HepG2 (cell line): ENCODE measurements around the gene ZNF765. TPM values are rescaled to one million over a fixed set of nuclear protein-coding genes. Genes with fewer than 3 reads are reported as not detected.

Experiments
- ATAC-seq: fragments of 200-7000 bp; cut with Tn5 transposase; 3 replicates; pipeline ENCODE4 v1.9.1; 2020; ENCODE audit warnings: mild to moderate bottlenecking, moderate library complexity
- BruUV-seq: library from RNA; stranded (reverse); fragments of 400-500 nt; replicated peaks from 2 replicates; lab custom pipeline; 2021; lab: Mats Ljungman, UMichigan
- CTCF ChIA-PET: fragments of 300-600 bp; formaldehyde crosslinking; extraction: SDS; loops from one replicate; lab custom pipeline; 2021; ENCODE audit warnings: low total read pairs, inconsistent platforms, low intra/inter-chr PET ratio; lab: Yijun Ruan, JAX
- POLR2A ChIA-PET: fragments of 350-600 bp; sonication (Branson Sonifier 250); formaldehyde crosslinking; loops from one replicate; lab custom pipeline; 2020; ENCODE audit warnings: antibody characterized with exemption, inconsistent platforms; lab: Yijun Ruan, JAX
- DNase-seq: peaks from one replicate; pipeline ENCODE4 v3.0.0-alpha.2; 2015; ENCODE audit warnings: low spot score
- FAIRE-seq: peaks from 3 replicates; lab custom pipeline; 2011; peaks lifted over from hg19 to GRCh38; lab: Jason Lieb, UNC
- H2AFZ ChIP-seq: one replicate; pipeline ENCODE4 v1.6.1; 2011; ENCODE audit warnings: low read length, inconsistent platforms
- H3K27ac ChIP-seq: fragments of 300-600 bp; 3 replicates; pipeline ENCODE4 v1.8.0; 2011; ENCODE audit warnings: mixed run types, mild to moderate bottlenecking, mixed read lengths, low read length, inconsistent platforms; ENCODE audit not compliant: insufficient read depth; ENCODE audit errors: extremely low read length
- H3K27me3 ChIP-seq, 2 experiments: fragments of 200-600 bp in 1 of 2; 2 replicates in 1 of 2; 3 replicates in 1 of 2; pipeline versions ENCODE4 v1.6.0 to v1.8.0; 2011; ENCODE audit warnings: low read length in 2 of 2, mild to moderate bottlenecking in 2 of 2, moderate library complexity in 2 of 2, inconsistent platforms in 1 of 2; ENCODE audit not compliant: insufficient read depth in 2 of 2, control insufficient read depth in 1 of 2
- H3K36me3 ChIP-seq, 2 experiments: fragments of 200-600 bp in 1 of 2; replicated peaks in 1 of 2; 2 replicates in 1 of 2; 3 replicates in 1 of 2; pipeline versions ENCODE4 v1.5.1 to v1.8.0; 2011; ENCODE audit warnings: low read length in 2 of 2, inconsistent platforms in 1 of 2; ENCODE audit not compliant: insufficient read depth in 2 of 2, control insufficient read depth in 1 of 2
- H3K4me1 ChIP-seq: 2 replicates; pipeline ENCODE4 v1.5.1; 2012; ENCODE audit warnings: low read length, inconsistent platforms; ENCODE audit not compliant: insufficient read depth
- H3K4me2 ChIP-seq: 2 replicates; pipeline ENCODE4 v1.6.0; 2011; ENCODE audit warnings: low read depth, low read length, inconsistent platforms
- H3K4me3 ChIP-seq, 3 experiments: fragments of 200-600 bp in 1 of 3; sonication (generic), shearing (Covaris generic) in 1 of 3; replicated peaks in 1 of 3; 2 replicates each; pipeline ENCODE4 v1.5.1; 2011 to 2016; ENCODE audit warnings: low read length in 3 of 3, inconsistent platforms in 2 of 3, low read depth in 2 of 3, mild to moderate bottlenecking in 2 of 3, control low read depth in 1 of 3, mixed read lengths in 1 of 3; ENCODE audit not compliant: insufficient read depth in 1 of 3
- H3K79me2 ChIP-seq: one replicate; pipeline ENCODE4 v1.6.1; 2011; ENCODE audit warnings: low read length, inconsistent platforms; ENCODE audit not compliant: insufficient read depth
- H3K9ac ChIP-seq: 2 replicates; pipeline ENCODE4 v1.6.0; 2011; ENCODE audit warnings: mild to moderate bottlenecking, low read depth, low read length, inconsistent platforms; ENCODE audit not compliant: insufficient read depth
- H3K9me3 ChIP-seq: 2 replicates; pipeline ENCODE4 v1.5.1; 2012; ENCODE audit warnings: mild to moderate bottlenecking, low read length
- H4K20me1 ChIP-seq: 2 replicates; pipeline ENCODE4 v1.6.0; 2011; ENCODE audit warnings: inconsistent platforms, mild to moderate bottlenecking, low read length, moderate library complexity; ENCODE audit not compliant: insufficient read depth
- AKNA ChIP-seq: sonication (generic); formaldehyde crosslinking; IDR thresholded peaks from 2 replicates; pipeline ENCODE4 v1.4.0; 2020; ENCODE audit warnings: missing genetic modification reagents, borderline replicate concordance
- CBX2 ChIP-seq, 2 experiments: fragments of 200-600 bp in 1 of 2; sonication (generic); formaldehyde crosslinking in 1 of 2; IDR thresholded peaks; 2 replicates each; pipeline versions ENCODE4 v1.7.0 to v1.8.1; 2018 to 2022; ENCODE audit warnings: low read depth in 2 of 2, low read length in 1 of 2, mild to moderate bottlenecking in 1 of 2, missing genetic modification reagents in 1 of 2
- GTF3A ChIP-seq: sonication (generic); formaldehyde crosslinking; conservative IDR thresholded peaks from 2 replicates; pipeline ENCODE4 v1.4.0; 2020; ENCODE audit warnings: mild to moderate bottlenecking, missing genetic modification reagents
- NBN ChIP-seq: fragments of 450-650 bp; conservative IDR thresholded peaks from 2 replicates; pipeline ENCODE4 v1.6.1; 2017
- NCOR1 ChIP-seq: fragments of 200-600 bp; sonication (generic); IDR thresholded peaks from 2 replicates; pipeline ENCODE4 v1.7.0; 2017; ENCODE audit warnings: antibody characterized with exemption, low read length, borderline replicate concordance
- PHF8 ChIP-seq: sonication (generic); formaldehyde crosslinking; IDR thresholded peaks from 2 replicates; pipeline ENCODE4 v1.5.0; 2020; ENCODE audit warnings: missing genetic modification reagents
- PLRG1 ChIP-seq: fragments of 450-650 bp; conservative IDR thresholded peaks from 2 replicates; pipeline ENCODE4 v1.6.1; 2016
- PRDM10 ChIP-seq: sonication (generic); formaldehyde crosslinking; IDR thresholded peaks from 2 replicates; pipeline ENCODE4 v1.4.0; 2020; ENCODE audit warnings: low read depth, missing genetic modification reagents
- ZNF136 ChIP-seq: sonication (generic); formaldehyde crosslinking; IDR thresholded peaks from 2 replicates; pipeline ENCODE4 v1.8.1; 2022; ENCODE audit warnings: low read depth, mild to moderate bottlenecking, moderate library complexity, missing genetic modification reagents
- ZNF350 ChIP-seq: sonication (generic); formaldehyde crosslinking; IDR thresholded peaks from 2 replicates; pipeline ENCODE4 v1.4.0; 2020; ENCODE audit warnings: mild to moderate bottlenecking, low read depth, missing genetic modification reagents, borderline replicate concordance
- WGBS: methylation state at CpG from one replicate; pipeline ENCODE4 v1.1.6; 2017; ENCODE audit warnings: low lambda C conversion rate; 5-methylcytosine and 5-hydroxymethylcytosine counted together
- in situ Hi-C: cut with HindIII; loops from 2 replicates; pipeline ENCODE4 v1.10.0; 2017; ENCODE audit warnings: low pct_unique_long_range_greater_than_20kb; ENCODE audit not compliant: extremely low pct_ligation_motif_present
- intact Hi-C: fragments of 100-400 bp; cut with micrococcal nuclease; formaldehyde crosslinking; loops from one replicate; pipeline ENCODE4 v1.10.0; 2022; ENCODE audit not compliant: unreplicated experiment
- polyA plus RNA-seq, 8 experiments: library from polyadenylated mRNA; depleted of rRNA in 3 of 8; stranded (reverse) in 7 of 8; unstranded in 1 of 8; fragments of >200 nt; fragmentation: Illumina TruSeq in 4 of 8; extraction: Trizol in 4 of 8; gene quantifications; 2 replicates each; pipeline versions ENCODE4 v1.2.1 to v1.2.3, GENCODE V29; 2011 to 2016; ENCODE audit warnings: low read depth in 4 of 8, missing spikeins in 1 of 8, mixed read lengths in 1 of 8; ENCODE audit not compliant: insufficient read depth in 1 of 8
- total RNA-seq, 5 experiments: library from RNA; depleted of rRNA; stranded (reverse); fragments of >200 nt; fragmentation: Illumina TruSeq; extraction: Trizol; gene quantifications; 2 replicates each; pipeline ENCODE4 v1.2.3, GENCODE V29; 2016; ENCODE audit warnings: low read depth in 1 of 5

ZNF765 gene
- total and polyA plus RNA-seq, 2 of the 13 experiments (the other 11 are each of a cell fraction or from before 2014, with no cell fraction given), result 5.0 to 14.5 TPM

- TF ChIP-seq PRDM10 (CRISPR knock-in tag) (peak; percentile 69), ZNF350 (CRISPR knock-in tag) (0 out of 2 replicates have a peak, but pooled peaks have one; percentile 22), PLRG1 (no peak), NBN (no peak), ZNF136 (CRISPR knock-in tag) (no peak)
Observed at GRCh38 chr19:53394974-53395839, at the start of gene ZNF765 (continued).

- CTCF ChIA-PET, result no interaction called here
- in situ Hi-C loops, result no loop called here
- Histone ChIP-seq H4K20me1 (no peaks in the 10 kb centered on the region), H3K9me3 (peaks cover 78% of the 10 kb centered on the region), H3K9ac (no peak overlapping the region), H3K79me2 (no peaks in the 10 kb centered on the region), H3K27me3 (no peaks in the 10 kb centered on the region), H3K36me3 (peaks cover 5 to 23% of the 10 kb centered on the region in 2 experiments), H3K4me3 (no peak overlapping the region), H3K27ac (no peak overlapping the region), H2AFZ (no peak overlapping the region), H3K4me2 (no peak overlapping the region), H3K4me1 (no peaks in the 10 kb centered on the region)
- POLR2A ChIA-PET, result no interaction called here
- 61% methylated on average over 1 of the region's 1 CpG for WGBS
- intact Hi-C loops, result no loop called here
- BruUV-seq, result no TSS peak
- ATAC-seq (no peak), FAIRE-seq (no peak), DNase-seq (no peak)
- TF ChIP-seq GTF3A, result no peak
- TF ChIP-seq PHF8, result no peak
- TF ChIP-seq NCOR1, result no peak
- TF ChIP-seq CBX2 (IDR thresholded peaks at IDR 0.05; ENCODE audit: low read depth, low read length), result no peak
- no peak for TF ChIP-seq CBX2 (CRISPR knock-in tag; IDR thresholded peaks at IDR 0.05; ENCODE audit: low read depth)
- TF ChIP-seq AKNA (CRISPR knock-in tag), result no peak
Observed at GRCh38 chr19:53355739-53356138, 39.2 kb upstream of the ZNF765 start.
